Melanocyte of skin (primary cell): Measurements from ENCODE around the gene NACC1. TPM values are rescaled to one million over a fixed set of nuclear protein-coding genes. Genes with fewer than 3 reads are reported as not detected.

Source experiments
- total RNA-seq, 2 donors: library from RNA; depleted of rRNA; stranded (reverse); fragments of >200 nt; gene quantifications; 2 replicates each; pipeline ENCODE4 v1.2.3, GENCODE V29; 2012

Gene NACC1
- 10 to 100 TPM; 51.6 to 76.9 TPM for total RNA-seq

DNA sequence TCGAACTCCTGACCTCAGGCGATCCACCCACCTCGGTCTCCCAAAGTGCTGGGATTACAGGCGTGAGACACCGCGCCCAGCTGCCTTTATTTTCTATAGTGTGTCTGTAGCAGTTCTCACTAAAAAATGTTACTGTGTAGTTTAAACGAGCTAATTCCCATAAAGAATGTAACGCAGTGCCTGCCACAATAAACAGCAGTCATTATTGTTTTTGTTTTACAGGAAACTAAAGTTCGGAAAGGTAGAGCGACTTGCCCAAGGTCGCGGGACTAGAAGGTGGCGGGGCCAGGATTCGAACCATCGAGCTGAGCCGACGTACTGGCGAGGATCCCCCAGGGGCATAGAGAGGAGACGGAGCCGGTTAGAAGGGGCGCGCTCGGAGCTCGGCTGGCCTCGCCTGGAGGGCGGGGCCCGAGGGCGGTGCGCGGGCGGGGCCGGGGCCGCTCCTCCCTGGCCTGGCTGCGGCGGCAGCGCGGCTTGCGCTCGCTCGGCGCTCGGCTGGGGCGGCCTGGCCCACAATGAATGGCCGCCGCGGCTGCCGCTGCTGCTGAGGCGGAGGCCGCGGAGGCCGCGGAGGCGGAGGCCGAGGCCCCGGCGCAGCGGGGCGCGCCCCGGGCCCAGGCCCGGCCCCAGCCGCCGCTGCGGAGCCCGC is at the start of gene NACC1:
NACC1 (plus strand) TSS at position 493 of the 652 bp plus-strand sequence. CDS start 16,944 bp downstream, outside the sequence.

DNA sequence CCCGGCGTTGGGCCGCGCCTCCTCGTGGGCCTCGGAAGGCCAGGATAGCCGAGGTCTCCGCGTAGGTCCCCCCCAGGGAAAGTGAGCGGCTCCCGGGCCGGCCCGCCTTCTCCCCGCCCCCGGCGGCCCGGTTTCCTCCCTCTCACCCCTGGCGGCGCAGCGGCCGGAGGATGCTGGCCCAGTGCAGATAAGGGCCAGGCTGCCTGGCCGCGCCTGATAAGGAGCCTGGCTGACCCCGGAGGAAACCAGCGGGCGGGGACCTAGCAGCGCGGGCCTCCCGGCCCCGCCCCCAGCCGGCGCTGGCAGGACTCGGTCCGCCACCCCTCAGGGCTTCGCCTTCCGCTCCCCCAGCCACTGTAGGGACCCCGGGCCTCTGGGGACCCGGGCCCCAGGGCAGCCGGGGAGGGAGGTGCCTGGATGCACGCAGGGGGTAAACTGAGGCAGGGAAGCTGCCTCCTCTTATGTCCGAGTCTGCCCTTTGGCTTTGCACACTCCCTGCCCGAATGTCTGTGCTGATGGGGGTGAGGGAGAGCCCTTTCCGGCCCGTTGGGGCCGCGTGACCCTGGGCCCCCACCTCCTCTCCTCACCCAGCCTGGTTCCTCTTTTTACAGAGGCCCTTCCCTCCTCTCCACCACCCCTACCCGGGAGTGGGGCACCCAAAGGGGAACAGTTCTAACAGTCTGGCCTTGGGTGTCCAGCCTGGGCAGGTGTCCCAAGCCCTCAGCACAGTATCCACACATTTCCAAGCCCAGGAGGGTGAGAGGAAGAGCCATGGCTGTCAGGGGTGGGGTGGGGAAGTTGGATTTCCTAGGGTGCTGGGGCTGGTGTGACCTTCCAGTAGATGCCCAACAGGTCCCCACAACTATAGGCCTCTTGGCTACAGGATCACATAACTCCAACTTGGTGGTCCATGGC is 15.1 kb upstream of the NACC1 start, which contains the start of gene LYL1:
LYL1 (minus strand) TSS at position 193 of the 915 bp plus-strand sequence. CDS start 1,687 bp downstream, outside the sequence.

DNA sequence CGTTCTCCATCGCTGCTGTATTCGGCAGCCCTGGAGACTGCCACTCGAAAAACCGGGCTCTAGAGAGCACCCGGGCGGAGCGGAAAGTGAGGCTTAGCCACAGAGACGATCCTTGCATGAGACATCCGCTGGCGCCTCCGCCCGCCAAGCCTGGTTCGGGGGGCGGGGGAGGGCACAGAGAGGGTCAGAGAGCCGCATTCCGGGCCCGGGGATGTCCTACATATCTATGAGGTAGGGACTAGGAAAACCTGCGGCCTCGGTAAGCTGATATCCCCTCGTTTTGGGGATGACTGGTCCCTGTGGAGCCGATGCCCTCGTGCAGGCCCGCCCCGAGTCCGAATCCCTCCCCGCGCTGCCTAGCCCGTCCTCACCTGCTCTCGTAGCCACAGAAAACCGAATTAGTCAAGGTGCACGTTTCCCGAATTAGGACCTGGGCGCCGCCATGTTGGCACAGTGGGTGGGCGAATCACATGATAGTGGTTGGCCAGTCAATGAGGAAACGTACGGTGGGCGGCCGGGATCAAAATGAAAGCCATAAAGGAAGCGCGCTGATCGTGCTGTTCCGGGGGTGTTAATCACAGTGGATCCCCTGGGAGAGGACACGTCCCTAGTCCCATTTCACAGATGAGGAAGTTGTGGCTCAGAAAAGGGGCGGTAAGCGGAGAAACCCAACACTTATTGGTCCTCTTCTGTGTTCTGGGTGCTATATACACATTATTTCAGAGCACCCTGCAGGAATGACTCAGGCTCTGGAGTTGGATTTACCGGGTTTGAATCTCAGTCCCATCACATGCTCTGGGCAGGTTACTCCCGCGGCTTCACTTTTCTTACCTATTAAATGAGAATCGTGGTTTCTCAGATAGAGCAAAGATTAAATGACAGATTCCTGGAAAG is 1.5 kb upstream of the NACC1 start, which contains the start of gene TRMT1:
TRMT1 (minus strand) TSS at position 459 of the 894 bp plus-strand sequence; CDS start at position 118, 341 bp downstream.

DNA sequence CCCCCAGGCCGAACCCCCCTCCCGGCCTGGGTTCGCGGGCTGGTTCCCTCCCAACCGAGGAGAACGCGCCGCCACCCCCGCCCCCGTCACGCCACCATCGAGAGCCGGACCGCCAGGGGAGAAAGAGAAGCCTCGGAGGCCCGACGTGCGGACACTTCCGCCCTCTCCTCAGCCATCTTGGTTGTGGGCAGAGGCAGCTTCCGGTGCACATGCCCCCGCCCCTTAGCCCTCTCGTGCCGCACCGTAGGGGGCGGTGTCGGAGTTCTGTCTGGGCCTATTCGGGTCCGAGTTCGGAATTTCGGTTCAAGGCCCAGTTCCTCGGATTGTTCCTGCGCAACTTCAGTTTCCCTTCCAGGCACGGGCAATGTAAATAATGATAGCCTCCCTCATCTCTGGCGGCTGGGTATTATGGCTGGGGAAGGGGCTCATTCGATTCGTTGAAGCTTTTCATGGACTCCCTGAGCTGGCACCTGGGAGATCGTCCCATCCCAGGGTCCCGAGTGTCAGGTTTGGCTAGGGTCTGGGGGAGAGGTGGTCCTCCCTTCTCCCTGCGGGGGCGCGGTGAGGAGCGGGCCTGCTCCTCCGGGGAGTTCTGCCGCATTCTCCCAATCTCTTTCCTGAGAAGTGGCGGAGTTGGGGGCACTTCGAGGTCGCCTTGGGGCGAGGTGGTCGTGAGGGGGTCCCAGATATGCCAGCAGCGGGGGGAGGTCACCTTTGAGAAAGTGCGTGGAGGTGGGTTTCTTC is 32.3 kb downstream of the NACC1 start, which contains the start of the genes IER2 and STX10:
IER2 (plus strand) TSS at position 225 of the 744 bp plus-strand sequence. CDS start 2,776 bp downstream, outside the sequence.
STX10 (minus strand) TSS at position 189 of the 744 bp plus-strand sequence. CDS start 202 bp downstream, outside the sequence.

Other genes starting within 250 kb of the NACC1 start
- 10 to 100 TPM; 28.0 to 42.3 TPM for gene DNASE2, start 236.8 kb upstream of the NACC1 start, total RNA-seq
- under 1 TPM in 1 of 2 donors, not detected in 1; under 0.01 TPM for gene KLF1, start 231.1 kb upstream of the NACC1 start, total RNA-seq
- 10 to 100 TPM; 41.0 to 59.6 TPM for gene GCDH, start 227.1 kb upstream of the NACC1 start, total RNA-seq
- under 1 TPM in 1 of 2 donors, not detected in 1; 0.69 TPM for gene SYCE2, start 199.0 kb upstream of the NACC1 start, total RNA-seq
- gene FARSA, start 184.6 kb upstream of the NACC1 start, total RNA-seq: 100 to 1,000 TPM in 1 of 2 donors, 10 to 100 TPM in 1; 77.4 to 131 TPM
- gene CALR, start 179.7 kb upstream of the NACC1 start, total RNA-seq: 1,000 to 10,000 TPM; 1,570 to 2,282 TPM
- 100 to 1,000 TPM; 146 to 147 TPM for gene RAD23A, start 172.4 kb upstream of the NACC1 start, total RNA-seq
- gene GADD45GIP1, start 161.0 kb upstream of the NACC1 start, total RNA-seq: 10 to 100 TPM; 20.3 to 21.3 TPM
- not detected for gene DAND5, start 148.7 kb upstream of the NACC1 start, total RNA-seq
- 10 to 100 TPM; 19.6 to 27.2 TPM for gene NFIX, start 122.8 kb upstream of the NACC1 start, total RNA-seq
- gene LYL1, start 15.4 kb upstream of the NACC1 start, total RNA-seq: 1 to 10 TPM; 4.8 to 7.0 TPM
- gene TRMT1, start 1.5 kb upstream of the NACC1 start, total RNA-seq: 10 to 100 TPM; 21.7 to 35.0 TPM
- 10 to 100 TPM; 43.7 to 68.3 TPM for gene STX10, start 32.1 kb downstream of the NACC1 start, total RNA-seq
- 10 to 100 TPM in 1 of 2 donors, 1 to 10 TPM in 1; 6.5 to 17.6 TPM for gene IER2, start 32.1 kb downstream of the NACC1 start, total RNA-seq